ACC112 (cell line): ENCODE data around the gene PLSCR2.
"Not testable (repeated sequence)": the region's sequence is repeated elsewhere in the genome, so short reads cannot be mapped to it uniquely, and the experiment has no call there.

ENCODE experiments used
- H2AFZ ChIP-seq: fragments of 200-600 bp; sonication (generic); one replicate; pipeline ENCODE4 v1.6.0; 2017; ENCODE audit warnings: antibody characterized with exemption, low read length; ENCODE audit not compliant: unreplicated experiment
- H3K27ac ChIP-seq: fragments of 200-600 bp; sonication (generic); 2 replicates; pipeline ENCODE4 v1.5.1; 2014; ENCODE audit warnings: low read depth, mild to moderate bottlenecking, antibody characterized with exemption, low read length, moderate library complexity
- H3K27me3 ChIP-seq: fragments of 200-600 bp; sonication (generic); 2 replicates; pipeline ENCODE4 v1.6.1; 2014; ENCODE audit warnings: mild to moderate bottlenecking, antibody characterized with exemption, low read length, moderate library complexity, mixed read lengths; ENCODE audit not compliant: insufficient read depth
- H3K36me3 ChIP-seq: fragments of 200-600 bp; sonication (generic); 2 replicates; pipeline ENCODE4 v1.6.1; 2016; ENCODE audit warnings: mild to moderate bottlenecking, antibody characterized with exemption, low read length, moderate library complexity, mixed read lengths; ENCODE audit not compliant: insufficient read depth
- H3K4me1 ChIP-seq: fragments of 200-600 bp; sonication (generic); one replicate; pipeline ENCODE4 v1.6.1; 2016; ENCODE audit warnings: low read length, mixed read lengths; ENCODE audit not compliant: insufficient read depth, unreplicated experiment, control insufficient read depth
- H3K4me3 ChIP-seq: fragments of 200-600 bp; sonication (generic); 2 replicates; pipeline ENCODE4 v1.5.1; 2014; ENCODE audit warnings: mild to moderate bottlenecking, low read depth, low read length
- H3K79me2 ChIP-seq: fragments of 200-600 bp; sonication (generic); one replicate; pipeline ENCODE4 v1.6.0; 2016; ENCODE audit warnings: low read length; ENCODE audit not compliant: control insufficient read depth, unreplicated experiment, insufficient read depth

The PLSCR2 gene

GRCh38 chr3:146416366-146416765 lies 53.0 kb downstream of the PLSCR2 start:
- Histone ChIP-seq H3K36me3 (no peaks in the 10 kb centered on the region), H3K27me3 (no peaks in the 10 kb centered on the region), H3K79me2 (no peaks in the 10 kb centered on the region), H3K4me1 (peaks cover 2% of the 10 kb centered on the region), H3K27ac (no peak overlapping the region), H3K4me3 (no peak overlapping the region), H2AFZ (no peak overlapping the region)

GRCh38 chr3:146414010-146414409 lies 55.4 kb downstream of the PLSCR2 start:
- Histone ChIP-seq H3K79me2 (no peaks in the 10 kb centered on the region), H3K36me3 (no peaks in the 10 kb centered on the region), H3K4me3 (no peak overlapping the region), H3K4me1 (no peaks in the 10 kb centered on the region), H3K27me3 (no peaks in the 10 kb centered on the region), H2AFZ (no peak overlapping the region), H3K27ac (no peak overlapping the region)

- not testable (repeated sequence) for H3K4me3 ChIP-seq, H3K27me3 ChIP-seq, H3K27ac ChIP-seq, H3K79me2 ChIP-seq, H3K4me1 ChIP-seq, H3K36me3 ChIP-seq, H2AFZ ChIP-seq
Observed at GRCh38 chr3:146412711-146413110, 56.6 kb downstream of the PLSCR2 start.

- Histone ChIP-seq H2AFZ (no peak overlapping the region), H3K36me3 (no peaks in the 10 kb centered on the region)
Observed at GRCh38 chr3:146407956-146408355, 61.4 kb downstream of the PLSCR2 start.

GRCh38 chr3:146404436-146404835 lies 64.9 kb downstream of the PLSCR2 start:
- H3K36me3 ChIP-seq = no peaks in the 10 kb centered on the region
- H3K4me3 ChIP-seq = no peak overlapping the region
- H3K27me3 ChIP-seq = no peaks in the 10 kb centered on the region
- no peaks in the 10 kb centered on the region for H3K79me2 ChIP-seq
- no peaks in the 10 kb centered on the region for H3K4me1 ChIP-seq
- no peak overlapping the region for H2AFZ ChIP-seq
- no peak overlapping the region for H3K27ac ChIP-seq

More at GRCh38 chr3:146407956-146408355, 61.4 kb downstream of the PLSCR2 start:
- H3K27ac ChIP-seq = no peak overlapping the region
- H3K79me2 ChIP-seq = no peaks in the 10 kb centered on the region
- H3K4me3 ChIP-seq = no peak overlapping the region
- H3K4me1 ChIP-seq = no peaks in the 10 kb centered on the region
- no peaks in the 10 kb centered on the region for H3K27me3 ChIP-seq

GRCh38 chr3:146403792-146404191 lies 65.6 kb downstream of the PLSCR2 start:
- no peak overlapping the region for H3K4me3 ChIP-seq
- H3K4me1 ChIP-seq = no peaks in the 10 kb centered on the region
- no peaks in the 10 kb centered on the region for H3K79me2 ChIP-seq
- H3K36me3 ChIP-seq = no peaks in the 10 kb centered on the region
- no peak overlapping the region for H2AFZ ChIP-seq
- no peak overlapping the region for H3K27ac ChIP-seq
- H3K27me3 ChIP-seq = no peaks in the 10 kb centered on the region

- H3K27me3 ChIP-seq = no peaks in the 10 kb centered on the region
- H3K27ac ChIP-seq = no peak overlapping the region
- H2AFZ ChIP-seq = no peak overlapping the region
- H3K36me3 ChIP-seq = no peaks in the 10 kb centered on the region
- H3K4me3 ChIP-seq = no peak overlapping the region
- no peaks in the 10 kb centered on the region for H3K4me1 ChIP-seq
- no peaks in the 10 kb centered on the region for H3K79me2 ChIP-seq
Observed at GRCh38 chr3:146396792-146397191, 72.6 kb downstream of the PLSCR2 start.

GRCh38 chr3:146395164-146395563 lies 74.2 kb downstream of the PLSCR2 start:
- Histone ChIP-seq H3K27me3 (no peaks in the 10 kb centered on the region), H3K36me3 (no peaks in the 10 kb centered on the region), H3K4me3 (no peak overlapping the region), H2AFZ (no peak overlapping the region), H3K79me2 (no peaks in the 10 kb centered on the region), H3K4me1 (peaks cover 8% of the 10 kb centered on the region), H3K27ac (no peak overlapping the region)

- Histone ChIP-seq H3K4me1 (peaks cover 8% of the 10 kb centered on the region), H3K27me3 (no peaks in the 10 kb centered on the region), H3K79me2 (no peaks in the 10 kb centered on the region), H3K27ac (peak overlapping the region; percentile 42), H2AFZ (no peak overlapping the region), H3K4me3 (no peak overlapping the region), H3K36me3 (no peaks in the 10 kb centered on the region)
Observed at GRCh38 chr3:146390957-146391356, 78.4 kb downstream of the PLSCR2 start.

- Histone ChIP-seq H3K27ac (peak overlapping the region; percentile 42), H3K4me3 (no peak overlapping the region), H3K36me3 (no peaks in the 10 kb centered on the region), H3K4me1 (peaks cover 8% of the 10 kb centered on the region), H2AFZ (no peak overlapping the region), H3K27me3 (no peaks in the 10 kb centered on the region), H3K79me2 (no peaks in the 10 kb centered on the region)
Observed at GRCh38 chr3:146390006-146390772, 79.2 kb downstream of the PLSCR2 start.

GRCh38 chr3:146387566-146387965 lies 81.8 kb downstream of the PLSCR2 start:
- Histone ChIP-seq H3K4me3 (no peak overlapping the region), H3K36me3 (no peaks in the 10 kb centered on the region), H3K27ac (no peak overlapping the region), H3K27me3 (no peaks in the 10 kb centered on the region), H3K79me2 (no peaks in the 10 kb centered on the region), H2AFZ (no peak overlapping the region), H3K4me1 (peaks cover 8% of the 10 kb centered on the region)
